Measurements from ENCODE around the gene COL23A1. TPM values are rescaled to one million over a fixed set of nuclear protein-coding genes. Genes with fewer than 3 reads are reported as not detected.

COL23A1 gene
- total RNA-seq, 4 donors from 2014 or later: 0.44 to 0.65 (median 0.57) TPM; not detected in 1

GRCh38 chr5:178320281-178320855 lies 269.8 kb downstream of the COL23A1 start:
- TF ChIP-seq, protein P1, sequence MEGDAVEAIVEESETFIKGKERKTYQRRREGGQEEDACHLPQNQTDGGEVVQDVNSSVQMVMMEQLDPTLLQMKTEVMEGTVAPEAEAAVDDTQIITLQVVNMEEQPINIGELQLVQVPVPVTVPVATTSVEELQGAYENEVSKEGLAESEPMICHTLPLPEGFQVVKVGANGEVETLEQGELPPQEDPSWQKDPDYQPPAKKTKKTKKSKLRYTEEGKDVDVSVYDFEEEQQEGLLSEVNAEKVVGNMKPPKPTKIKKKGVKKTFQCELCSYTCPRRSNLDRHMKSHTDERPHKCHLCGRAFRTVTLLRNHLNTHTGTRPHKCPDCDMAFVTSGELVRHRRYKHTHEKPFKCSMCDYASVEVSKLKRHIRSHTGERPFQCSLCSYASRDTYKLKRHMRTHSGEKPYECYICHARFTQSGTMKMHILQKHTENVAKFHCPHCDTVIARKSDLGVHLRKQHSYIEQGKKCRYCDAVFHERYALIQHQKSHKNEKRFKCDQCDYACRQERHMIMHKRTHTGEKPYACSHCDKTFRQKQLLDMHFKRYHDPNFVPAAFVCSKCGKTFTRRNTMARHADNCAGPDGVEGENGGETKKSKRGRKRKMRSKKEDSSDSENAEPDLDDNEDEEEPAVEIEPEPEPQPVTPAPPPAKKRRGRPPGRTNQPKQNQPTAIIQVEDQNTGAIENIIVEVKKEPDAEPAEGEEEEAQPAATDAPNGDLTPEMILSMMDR (IDR thresholded peaks at IDR 0.05; ENCODE audit: low read depth): no peak

GRCh38 chr5:178319541-178320041 lies 270.6 kb downstream of the COL23A1 start:
- TF ChIP-seq, protein P1 (IDR thresholded peaks at IDR 0.05; ENCODE audit: low read depth): no peak

- TF ChIP-seq, protein P1 (IDR thresholded peaks at IDR 0.05; ENCODE audit: low read depth): no peak
Observed at GRCh38 chr5:178318893-178319292, 271.3 kb downstream of the COL23A1 start.

- TF ChIP-seq, protein P1 (IDR thresholded peaks at IDR 0.05; ENCODE audit: low read depth): no peak
Observed at GRCh38 chr5:178318382-178318781, 271.8 kb downstream of the COL23A1 start.

GRCh38 chr5:178314961-178315820 lies 275.0 kb downstream of the COL23A1 start:
- TF ChIP-seq, protein P1 (IDR thresholded peaks at IDR 0.05; ENCODE audit: low read depth): no peak

- TF ChIP-seq, protein P1 (IDR thresholded peaks at IDR 0.05; ENCODE audit: low read depth): no peak
Observed at GRCh38 chr5:178314061-178314660, 276.0 kb downstream of the COL23A1 start.

GRCh38 chr5:178313316-178313715 lies 276.9 kb downstream of the COL23A1 start:
- TF ChIP-seq, protein P1 (IDR thresholded peaks at IDR 0.05; ENCODE audit: low read depth): no peak
